Embryonic facial prominence (tissue), 1 donor: ENCODE measurements around the gene ANXA9.

Source experiments
- DNase-seq: peaks from one replicate; pipeline ENCODE4 v3.0.0-alpha.2; 2016; ENCODE audit errors: extremely low spot score

ANXA9 gene, protein sequence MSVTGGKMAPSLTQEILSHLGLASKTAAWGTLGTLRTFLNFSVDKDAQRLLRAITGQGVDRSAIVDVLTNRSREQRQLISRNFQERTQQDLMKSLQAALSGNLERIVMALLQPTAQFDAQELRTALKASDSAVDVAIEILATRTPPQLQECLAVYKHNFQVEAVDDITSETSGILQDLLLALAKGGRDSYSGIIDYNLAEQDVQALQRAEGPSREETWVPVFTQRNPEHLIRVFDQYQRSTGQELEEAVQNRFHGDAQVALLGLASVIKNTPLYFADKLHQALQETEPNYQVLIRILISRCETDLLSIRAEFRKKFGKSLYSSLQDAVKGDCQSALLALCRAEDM

DNA sequence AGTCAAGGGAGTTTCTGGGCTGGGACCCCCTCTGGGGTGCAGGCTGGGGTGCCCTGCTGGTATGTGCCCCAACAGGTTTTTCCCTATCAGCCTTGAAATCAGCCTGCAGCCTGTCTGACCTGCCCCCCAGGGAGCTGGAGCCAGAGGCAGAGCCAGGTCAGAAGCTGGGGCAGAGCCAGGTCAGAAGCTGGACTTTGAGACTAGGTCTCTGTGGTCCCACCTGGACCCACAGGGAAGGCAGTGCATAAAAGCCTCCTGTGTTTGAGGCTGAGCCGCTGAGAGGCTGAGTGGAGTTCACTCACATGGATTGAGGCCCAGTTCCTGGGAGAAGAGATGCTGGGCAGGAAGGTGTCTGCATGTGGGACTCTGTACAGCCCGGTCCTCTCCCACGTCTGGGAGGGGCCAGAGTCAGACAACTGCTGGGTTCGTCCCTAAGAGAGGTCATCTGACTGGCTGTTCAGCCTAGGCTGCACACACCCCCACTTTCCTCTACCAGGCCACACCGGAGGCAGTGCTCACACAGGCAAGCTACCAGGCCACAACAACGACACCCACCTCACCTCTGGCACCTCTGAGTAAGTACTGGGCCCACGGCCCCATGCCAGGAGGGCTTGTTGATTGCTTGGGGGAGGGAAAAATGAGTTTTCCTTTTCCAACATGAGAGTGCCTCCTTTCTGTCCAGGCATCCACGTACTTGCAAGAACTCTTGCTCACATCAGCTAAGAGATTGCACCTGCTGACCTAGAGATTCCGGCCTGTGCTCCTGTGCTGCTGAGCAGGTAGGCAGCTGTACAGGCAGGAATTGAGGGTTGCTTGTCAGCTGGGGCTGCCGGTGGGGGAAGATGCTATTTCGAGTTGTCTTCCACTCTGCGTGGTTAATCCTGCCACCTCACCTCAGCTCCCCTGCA is at the start of gene ANXA9:
ANXA9 (plus strand) TSS at position 488 of the 908 bp plus-strand sequence. CDS start 814 bp downstream, outside the sequence.
- no peak for DNase-seq

DNA sequence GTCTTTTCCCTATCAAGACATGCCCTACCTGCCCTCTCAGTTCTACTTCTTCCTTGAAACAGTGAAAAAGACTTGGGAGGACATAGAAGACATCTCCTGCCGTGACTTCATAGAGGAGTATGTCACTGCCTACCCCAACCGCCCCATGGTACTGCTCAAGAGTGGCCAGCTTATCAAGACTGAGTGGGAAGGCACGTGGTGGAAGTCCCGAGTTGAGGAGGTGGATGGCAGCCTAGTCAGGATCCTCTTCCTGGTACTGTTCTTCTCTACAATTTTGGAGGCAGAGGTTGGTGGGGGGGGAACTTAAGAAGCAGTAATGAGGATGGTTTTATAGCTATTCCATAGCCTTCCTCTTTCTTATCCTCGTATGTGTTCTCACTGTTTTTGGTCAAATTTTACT is 37.2 kb upstream of the ANXA9 start:
- DNase-seq = no peak

DNA sequence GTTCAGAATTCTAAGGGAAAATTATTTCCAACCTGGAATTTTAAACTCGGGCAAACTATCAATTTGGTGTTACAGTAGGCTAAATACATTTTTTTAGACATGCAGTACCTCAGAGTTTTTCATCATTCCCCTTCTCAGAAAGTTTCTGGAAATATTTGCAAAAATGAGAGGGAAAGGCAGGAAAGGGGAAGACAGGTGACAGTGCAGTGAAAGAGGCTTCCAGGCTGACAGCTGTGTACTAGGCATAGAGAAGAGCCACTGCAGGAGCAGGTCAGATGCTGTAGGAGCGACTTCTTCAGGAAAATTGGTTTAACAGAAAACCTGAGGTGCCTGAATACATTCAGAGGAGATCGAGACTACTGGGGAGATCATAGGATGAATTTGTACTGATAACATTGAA is 27.4 kb upstream of the ANXA9 start:
- no peak for DNase-seq

DNA sequence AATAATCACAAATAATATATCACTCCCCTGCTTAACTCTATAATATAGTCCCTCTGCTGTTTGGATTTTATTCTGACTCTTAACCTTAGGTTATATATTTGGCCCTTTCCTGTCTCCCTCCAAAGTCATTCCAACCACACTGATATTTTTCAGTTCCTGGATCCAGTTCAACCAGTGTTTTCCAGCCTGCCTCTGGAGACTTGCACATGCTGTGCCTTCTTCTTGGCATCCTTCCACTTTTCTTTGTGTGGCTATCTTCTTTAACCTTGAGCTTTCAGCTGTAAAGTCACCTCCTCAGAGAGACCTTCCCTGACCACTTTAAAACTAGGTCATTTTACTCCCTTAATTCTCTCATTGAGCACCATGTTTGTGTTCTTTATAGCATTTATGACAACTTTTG is 26.8 kb upstream of the ANXA9 start:
- no peak for DNase-seq

DNA sequence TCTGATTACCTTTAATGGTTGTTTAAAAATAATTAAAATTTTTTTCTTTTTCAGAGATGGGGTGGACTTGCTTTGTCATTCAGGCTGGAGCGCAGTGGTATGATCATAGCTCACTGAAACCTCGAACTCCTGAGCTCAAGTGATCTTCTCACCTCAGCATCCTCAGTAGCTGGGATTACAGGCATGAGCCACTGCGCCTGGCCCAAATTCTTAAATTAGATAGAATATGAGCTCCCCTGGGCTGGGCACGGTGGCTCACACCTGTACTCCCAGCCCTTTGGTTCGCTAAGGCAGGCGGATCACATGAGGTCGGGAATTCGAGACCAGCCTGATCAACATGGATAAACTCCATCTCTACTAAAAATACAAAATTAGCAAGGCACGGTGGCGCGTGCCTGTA is 24.4 kb upstream of the ANXA9 start:
- DNase-seq = no peak

DNA sequence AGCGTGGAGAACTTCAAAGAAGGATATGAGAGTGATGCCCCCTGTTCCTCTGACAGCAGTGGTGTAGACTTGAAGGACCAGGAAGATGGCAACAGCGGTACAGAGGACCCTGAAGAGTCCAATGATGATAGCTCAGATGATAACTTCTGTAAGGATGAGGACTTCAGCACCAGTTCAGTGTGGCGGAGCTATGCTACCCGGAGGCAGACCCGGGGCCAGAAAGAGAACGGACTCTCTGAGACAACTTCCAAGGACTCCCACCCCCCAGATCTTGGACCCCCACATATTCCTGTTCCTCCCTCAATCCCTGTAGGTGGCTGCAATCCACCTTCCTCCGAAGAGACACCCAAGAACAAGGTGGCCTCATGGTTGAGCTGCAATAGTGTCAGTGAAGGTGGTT is 21.4 kb upstream of the ANXA9 start:
- DNase-seq = no peak

DNA sequence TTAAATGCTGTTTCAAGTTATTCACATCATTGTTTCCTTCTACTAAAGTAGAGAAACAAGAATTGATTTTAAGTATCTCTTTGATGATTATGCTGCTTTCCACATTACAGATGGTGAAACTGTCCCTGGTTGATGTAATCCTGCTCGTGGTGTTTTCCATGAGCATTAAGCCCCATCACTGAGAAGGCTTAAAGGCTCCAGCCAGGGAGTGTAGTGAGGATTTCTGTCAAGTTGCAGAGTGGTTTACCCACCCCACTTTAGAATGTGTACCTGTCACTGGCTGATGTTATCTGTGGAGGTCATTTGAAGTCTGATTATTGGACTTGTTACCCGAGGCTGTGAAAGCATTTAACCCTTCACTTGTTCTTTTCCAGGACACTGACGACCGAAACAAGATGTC is 20.3 kb upstream of the ANXA9 start:
- no peak for DNase-seq

DNA sequence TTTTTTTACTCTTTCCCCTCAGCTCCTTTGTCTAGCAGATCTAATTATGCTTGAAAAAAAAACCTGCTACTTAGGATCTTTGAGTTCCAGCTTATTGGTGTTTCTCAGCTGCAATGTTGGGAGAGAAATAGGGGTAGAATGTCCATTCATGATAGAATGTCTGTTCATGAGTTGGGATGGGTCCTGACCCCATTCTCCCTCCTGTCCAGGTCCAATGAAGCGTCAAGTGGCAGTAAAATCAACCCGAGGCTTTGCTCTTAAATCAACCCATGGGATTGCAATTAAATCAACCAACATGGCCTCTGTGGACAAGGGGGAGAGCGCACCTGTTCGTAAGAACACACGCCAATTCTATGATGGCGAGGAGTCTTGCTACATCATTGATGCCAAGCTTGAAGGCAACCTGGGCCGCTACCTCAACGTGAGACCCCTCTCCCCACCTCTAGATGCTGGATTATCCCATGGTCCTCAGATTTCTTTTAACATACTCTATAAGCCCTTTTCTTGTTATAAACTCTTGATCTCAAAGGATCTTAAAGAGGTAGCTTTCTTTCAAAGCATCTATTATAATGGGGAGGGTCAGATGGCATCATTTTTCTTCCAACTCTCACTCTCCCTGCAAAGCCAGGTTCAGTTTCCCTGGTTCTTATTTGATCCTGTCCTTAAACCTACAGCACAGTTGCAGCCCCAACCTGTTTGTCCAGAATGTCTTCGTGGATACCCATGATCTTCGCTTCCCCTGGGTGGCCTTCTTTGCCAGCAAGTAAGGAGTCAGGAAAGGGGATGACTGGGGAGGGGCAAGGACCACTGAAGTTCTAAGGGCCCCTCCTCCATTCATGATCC is 18.6 kb upstream of the ANXA9 start:
- no peak for DNase-seq

DNA sequence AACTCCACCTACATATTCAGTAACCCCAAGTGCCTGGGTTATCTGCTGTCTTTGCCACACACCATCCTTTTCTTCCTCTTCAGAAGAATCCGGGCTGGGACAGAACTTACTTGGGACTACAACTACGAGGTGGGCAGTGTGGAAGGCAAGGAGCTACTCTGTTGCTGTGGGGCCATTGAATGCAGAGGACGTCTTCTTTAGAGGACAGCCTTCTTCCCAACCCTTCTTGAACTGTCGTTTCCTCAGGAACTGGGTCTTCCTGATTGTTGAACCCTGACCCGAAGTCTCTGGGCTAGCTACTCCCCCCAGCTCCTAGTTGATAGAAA is 18.0 kb upstream of the ANXA9 start:
- DNase-seq = no peak

DNA sequence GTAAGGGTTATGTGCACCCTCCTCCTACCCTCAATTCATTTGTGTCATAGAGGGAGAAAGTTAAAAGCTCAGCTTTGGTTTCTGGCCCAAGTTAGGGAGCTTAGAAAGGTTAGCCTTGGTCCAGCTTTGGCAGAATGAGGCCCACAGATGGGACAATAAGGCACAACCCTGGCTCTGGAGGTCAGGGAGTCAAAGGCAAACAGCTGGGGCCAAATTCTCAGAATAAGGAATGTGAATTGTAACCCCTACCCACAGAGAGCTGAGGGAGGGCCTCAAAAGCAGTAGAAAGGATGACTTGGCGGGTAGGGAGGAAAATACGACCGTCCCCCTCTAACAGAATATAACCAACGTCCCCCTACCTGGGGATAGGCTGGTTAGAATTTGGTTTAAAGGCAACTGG is 16.5 kb upstream of the ANXA9 start:
- no peak for DNase-seq

DNA sequence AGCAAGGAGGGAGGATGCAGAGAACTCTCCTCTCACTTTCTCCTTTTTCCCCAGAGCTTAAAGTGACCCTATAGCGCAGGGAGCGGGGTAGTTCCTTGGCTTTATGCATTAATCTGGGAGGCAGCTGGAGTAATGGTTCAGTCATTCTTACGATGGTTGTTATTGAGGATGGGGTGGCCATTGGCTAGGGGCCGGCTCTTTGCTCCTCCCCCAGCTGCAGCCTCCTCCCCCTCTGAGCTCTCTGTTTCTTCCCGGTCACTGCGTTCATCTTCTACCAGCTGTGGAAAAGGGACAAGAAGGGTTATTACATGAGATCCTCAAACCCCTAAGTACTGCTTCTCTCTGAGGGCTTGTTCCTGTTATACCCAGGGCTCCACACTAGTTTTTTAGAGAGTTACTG is 16.1 kb upstream of the ANXA9 start:
- DNase-seq = no peak

DNA sequence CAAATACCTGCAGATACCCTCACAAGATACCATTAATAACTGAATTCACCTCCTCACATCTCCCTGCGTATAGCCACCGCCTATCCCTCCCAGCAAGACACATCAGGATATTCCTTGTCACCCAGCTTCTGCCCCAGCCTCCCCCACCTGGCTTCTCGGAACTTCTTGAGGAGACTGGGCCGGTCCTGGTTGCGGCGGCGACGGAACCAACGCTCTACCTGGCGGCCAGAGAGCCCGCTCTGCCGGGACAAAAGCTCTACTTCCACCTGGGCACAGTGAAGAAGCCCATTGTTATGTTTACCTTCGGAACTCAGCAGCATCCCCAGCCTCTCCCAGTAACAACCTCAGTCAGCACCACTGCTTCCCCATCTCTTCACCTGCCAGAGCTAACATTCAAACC is 14.2 kb upstream of the ANXA9 start:
- DNase-seq = no peak

DNA sequence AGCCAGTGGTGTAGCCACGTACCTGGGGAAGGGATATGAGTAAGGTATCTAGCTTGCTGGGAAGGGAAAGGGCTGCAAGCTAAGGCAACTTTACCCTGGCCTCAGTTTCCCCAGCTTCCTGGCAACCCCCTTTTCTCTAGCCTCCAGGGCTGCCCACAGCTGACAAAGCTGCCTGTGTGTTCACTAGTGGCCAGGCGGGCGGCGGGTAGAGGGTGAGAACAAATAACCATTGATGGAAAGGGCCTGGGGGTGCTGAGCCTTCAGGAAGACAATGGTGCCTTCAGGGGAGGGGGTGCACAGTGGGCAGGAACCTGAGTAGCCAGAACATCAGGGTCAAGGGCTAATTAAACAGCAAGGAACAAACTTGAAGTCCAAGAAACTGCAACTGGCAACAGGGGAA is 13.6 kb upstream of the ANXA9 start:
- no peak for DNase-seq

DNA sequence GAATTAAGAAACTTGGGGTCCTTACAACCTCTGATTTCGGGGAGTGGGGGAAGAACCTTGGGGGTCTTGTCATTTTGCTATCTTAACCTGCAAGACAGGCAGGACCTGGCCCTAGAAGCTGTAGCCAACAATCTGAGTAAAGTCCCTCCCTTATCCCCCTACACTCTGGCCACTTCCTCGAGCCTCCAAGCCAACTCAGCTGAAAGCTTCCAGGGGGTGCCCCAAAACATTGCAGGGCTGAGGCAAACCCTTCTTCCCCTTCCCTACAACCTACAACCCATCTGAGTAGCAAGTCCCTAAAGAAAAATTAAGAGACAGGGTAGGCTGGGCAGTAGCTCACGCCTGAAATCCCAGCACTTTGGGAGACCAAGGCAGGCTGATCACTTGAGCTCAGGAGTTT is 12.5 kb upstream of the ANXA9 start:
- DNase-seq = no peak

DNA sequence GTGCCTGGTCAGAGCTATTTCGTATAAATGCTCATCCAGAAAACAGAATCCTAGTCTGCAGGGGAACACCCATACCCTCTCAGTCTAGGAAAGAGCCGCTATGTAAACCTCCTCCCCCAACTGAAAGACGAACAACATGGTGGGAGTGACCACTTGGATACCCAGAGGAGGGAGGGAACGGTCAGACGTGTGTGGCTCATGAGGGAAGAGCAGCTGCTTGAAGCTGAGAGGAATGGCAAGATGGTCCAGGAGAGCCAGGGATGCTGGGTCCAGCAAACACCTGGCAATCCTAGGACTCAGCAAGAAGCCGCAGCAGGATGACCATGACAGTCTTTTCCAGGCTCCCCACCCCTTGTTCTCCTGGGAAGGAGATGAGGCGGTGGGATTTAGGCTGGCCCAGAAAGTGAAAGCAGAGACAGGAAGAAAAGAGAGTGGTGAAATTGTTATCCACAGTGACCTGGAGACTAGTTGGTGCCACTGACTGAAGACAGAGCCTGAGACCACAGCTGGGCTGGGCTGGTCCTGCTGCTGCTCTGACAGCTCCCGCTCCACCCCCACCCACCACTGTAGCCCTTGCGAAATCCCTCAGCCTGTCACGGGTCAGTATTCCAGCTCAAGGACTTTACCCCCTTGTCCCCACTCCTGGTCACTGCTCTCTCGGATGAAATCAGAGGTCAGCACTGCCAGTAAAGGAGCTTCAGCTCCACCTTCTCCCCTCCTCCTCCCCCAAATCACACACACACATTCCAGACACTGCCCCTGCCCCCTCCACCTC is 11.1 kb upstream of the ANXA9 start:
- DNase-seq = no peak

DNA sequence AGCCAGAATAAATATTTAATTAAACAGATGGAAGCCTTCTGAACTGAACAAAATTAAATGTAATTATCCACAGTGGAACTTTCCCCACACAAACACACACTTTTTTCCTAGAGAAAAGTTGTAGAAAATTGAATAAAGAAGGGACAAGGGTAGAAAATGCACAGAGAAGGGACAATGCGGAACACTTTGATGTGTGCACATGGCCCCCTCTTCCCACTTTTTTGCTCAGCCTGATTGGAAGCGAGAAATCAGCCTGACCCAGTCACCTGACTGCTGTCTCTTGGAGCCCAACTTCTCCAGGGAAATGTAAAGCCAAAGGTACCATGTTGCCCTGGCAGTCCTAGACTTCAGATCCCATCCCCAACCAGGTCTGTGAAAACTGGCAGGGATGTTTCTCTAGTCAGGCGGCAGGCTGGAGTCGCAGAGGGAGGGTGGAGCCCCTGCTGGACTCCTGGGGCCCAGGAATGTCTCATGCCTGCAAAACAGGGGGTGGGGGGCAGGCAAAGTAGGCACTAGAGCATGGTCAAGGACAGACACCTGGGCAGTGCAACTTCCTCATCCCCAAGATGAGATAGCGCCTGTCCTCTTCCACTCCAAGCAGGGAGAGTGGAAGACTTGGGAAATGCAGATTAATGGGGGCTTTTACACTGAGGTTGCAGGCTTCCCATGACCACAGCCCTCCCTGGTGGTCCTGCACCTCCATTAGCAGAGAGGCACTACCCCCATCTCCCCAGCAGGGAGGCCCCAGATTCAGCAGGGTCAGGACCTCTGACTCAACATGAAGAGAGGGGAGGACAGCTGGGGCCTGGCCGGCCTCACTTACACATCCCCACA is 10.3 kb upstream of the ANXA9 start:
- DNase-seq = no peak

DNA sequence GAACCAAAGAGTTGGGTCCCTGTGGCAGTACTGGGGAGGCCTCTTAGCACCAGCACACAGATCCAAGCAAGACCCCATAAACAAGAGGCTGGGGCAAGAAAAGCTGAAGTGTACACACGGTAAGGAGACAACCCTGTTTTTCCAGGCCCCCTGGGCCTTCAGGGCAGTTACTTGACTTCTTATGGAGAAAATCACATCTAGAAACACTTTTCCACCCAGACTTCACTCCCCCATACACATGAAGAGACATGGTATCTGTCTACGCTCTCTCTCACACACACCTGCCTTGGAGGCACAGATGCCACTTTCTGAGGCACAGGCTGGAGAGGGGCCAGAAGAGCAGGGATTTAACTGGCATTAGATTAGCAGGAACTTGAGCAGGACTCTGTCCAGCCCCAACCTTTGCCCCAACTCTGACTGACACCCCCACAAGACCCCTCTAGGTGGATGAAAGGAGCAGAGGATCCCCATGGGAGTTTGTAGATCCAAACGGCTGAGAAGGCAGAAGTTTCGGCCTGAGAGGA is 9.6 kb upstream of the ANXA9 start:
- DNase-seq = no peak

DNA sequence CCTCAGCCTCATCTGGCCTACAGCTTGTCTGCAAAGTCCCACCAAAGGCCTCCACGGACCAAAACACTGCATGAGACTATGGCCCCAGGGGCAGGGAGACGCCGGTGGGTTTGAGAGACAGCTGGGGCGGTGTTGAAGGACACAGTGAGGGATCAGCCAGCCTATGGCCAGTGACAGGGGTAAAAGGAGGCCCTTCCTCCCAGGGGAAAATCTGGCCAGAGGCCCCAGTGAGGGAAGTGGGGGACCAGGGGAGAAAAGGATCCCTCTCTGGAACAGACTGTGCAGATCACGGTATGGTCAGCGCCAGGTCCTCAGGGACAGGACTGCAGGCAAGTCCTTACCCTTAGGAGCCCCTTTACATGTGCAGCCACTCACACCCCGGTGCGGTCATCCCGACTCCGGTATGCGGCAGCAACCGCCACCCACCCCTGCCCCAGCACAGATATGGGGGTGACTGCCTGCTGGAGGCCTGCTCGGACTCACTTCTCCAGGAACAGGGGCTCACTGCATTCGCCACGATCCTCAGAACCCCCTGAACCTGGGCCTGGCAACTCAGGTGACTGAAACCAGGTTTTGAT is 8.7 kb upstream of the ANXA9 start:
- no peak for DNase-seq

DNA sequence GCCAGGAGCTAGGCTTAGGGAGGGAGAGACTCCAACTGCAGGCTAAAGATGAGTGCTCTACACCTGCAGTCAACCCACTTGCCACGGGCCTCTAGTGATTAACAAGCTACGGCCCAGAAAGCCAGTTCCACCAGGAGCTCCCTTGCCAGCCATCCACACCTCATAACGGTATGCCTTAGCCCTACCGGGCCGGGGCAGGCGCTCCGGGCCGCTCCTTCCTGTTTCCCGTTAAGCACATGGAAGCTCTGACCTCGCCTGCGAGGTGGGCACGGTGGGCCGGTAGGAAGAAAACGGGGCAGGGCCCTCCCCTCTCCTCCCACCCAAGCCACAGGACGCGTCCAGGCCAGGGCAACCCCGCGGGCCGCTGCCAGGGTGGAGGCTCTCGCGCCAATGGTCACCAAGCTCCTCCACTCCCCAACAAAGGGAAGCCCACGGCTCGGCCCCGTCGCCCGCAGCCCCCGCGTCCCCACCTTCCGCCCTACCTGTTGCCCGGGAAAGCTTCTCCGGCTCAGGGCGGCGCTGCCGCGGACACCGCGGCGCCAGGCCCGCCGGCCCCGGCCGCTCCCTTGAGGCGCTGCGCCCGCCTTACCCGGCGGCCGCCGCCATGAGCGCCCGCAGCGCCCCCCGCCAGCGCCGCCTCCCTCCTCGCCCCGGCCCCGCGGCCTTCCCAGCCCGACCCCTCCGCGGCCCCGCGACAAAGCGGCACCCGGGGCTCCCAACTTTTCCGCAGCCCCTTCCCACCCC is 8.1 kb upstream of the ANXA9 start:
- no peak for DNase-seq
